OCI-LY3 (cell line): Measurements from ENCODE around the gene ST3GAL5.

ENCODE experiments used
- CTCF ChIP-seq: fragments of 200-600, 300-600 bp; sonication (generic); IDR thresholded peaks from 2 replicates; pipeline ENCODE4 v1.5.1; 2014; ENCODE audit warnings: antibody characterized with exemption, low read length, low read depth
- EZH2phosphoT487 ChIP-seq: fragments of 200-600 bp; shearing (Covaris generic); IDR thresholded peaks from 2 replicates; pipeline ENCODE4 v1.6.1; 2018; ENCODE audit warnings: antibody characterized with exemption, mixed run types, low read depth

DNA sequence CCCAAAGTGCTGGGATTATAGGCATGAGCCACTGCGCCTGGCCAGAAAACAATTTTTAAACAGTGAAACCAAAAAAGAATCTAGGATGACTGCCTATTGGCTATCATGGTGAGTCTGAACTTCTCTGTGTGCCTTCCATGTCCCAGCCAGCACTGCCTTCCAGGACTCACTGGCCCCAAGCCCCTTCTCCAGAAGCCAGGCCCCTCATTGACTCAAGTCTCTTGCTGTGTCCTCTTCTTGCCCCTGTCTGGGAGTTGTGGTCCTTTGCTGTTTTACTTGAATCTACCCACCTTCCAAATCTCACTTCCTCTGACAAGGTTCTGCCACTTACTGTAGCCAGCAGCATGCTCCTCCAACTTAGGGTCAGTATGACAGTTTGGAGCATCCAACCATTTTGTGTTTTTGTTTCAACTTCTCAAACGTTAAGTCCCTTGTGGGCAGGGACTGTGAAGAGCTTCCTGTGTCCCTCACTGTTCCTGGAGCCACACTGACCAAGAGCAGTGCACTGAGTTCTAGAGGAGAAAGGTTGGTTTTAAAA, 41.7 kb downstream of the ST3GAL5 start:
- no peak for TF ChIP-seq CTCF
- TF ChIP-seq EZH2phosphoT487 = no peak
